HTR-8/SVneo (cell line): ENCODE results near the gene AFAP1.

Experiments used
- DNase-seq: peaks from one replicate; pipeline ENCODE4 v3.0.0; 2011; ENCODE audit warnings: low spot score, mixed read lengths; ENCODE audit not compliant: insufficient read length
- FAIRE-seq: peaks from 2 replicates; lab custom pipeline; 2011; peaks lifted over from hg19 to GRCh38; lab: Jason Lieb, UNC

The AFAP1 gene

DNA sequence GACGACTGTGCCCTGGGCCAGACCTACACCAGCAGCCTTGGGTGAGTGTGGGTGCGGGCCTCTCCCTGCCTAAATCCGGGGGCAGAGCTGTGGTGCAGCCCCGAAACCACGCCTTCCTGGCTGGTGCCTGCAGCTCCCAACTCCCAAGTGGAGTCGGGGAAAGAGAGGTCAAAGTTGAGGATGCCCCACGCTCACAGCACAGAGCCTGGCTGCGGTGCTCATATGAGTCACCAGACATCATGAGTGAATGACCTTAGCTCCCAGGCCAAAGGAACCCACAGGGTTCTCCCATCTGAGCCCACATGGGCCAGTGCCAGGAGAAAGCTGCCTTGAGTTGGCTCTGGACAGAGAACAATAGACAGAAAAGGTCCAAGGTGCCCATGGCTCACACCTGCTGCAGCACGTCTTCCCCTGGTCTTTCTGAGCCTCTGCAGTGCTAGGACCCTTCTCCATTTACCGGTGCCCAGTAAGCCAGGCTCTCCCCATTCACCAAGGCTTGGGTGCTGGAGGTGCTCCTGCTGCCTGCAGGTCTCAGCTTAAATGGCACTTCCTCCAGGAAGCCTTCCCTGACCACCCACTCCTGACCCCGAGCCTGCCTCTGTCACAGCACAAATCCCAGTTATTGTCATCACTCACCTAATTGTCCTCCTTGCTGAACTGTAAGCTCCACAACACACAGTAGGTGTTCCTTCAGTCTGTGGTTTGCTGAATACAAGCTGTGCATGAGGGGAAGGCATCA lies 224.2 kb downstream of the AFAP1 start:
- FAIRE-seq = no peak
- DNase-seq = no peak

DNA sequence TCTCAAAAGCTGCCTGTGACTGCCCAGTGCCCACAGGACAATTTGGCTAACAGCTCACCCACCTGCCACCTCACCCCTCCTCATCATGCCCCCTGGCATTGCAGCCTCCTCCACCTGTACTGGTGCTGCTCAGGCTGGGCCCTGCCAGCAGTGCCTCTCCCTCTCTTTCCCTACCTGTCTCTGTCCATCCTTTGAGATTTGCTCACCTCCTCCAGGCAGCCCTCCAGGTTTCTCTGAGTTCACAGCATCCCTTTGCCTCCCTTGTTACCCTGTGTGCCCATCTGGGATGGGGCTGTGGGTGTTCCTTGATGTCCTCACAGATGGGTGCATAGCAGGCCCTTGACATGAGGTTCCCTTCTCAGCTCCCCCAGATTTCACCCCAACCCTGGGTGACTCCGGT lies 224.9 kb downstream of the AFAP1 start:
- FAIRE-seq = no peak
- DNase-seq = no peak

DNA sequence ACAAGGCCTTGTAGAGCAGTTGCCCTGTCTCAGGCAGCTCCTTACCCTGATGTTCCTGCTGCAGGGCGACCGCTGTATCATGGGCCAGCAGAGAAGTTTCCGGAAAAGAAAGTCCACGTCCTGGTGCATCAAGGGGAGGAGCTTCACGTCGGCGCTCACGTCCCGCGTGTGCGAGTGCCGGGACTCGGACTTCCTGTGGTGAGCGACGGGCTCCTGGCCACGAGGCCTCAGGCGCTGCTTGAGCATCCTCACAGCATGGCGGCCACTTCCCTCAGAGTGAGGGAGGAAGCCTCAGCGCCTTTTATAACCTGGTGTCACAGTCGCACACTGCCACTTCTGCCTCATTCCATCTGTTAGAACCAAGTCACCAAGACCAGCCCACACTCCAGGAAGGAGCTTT lies 225.5 kb downstream of the AFAP1 start:
- FAIRE-seq (no peak), DNase-seq (no peak)

DNA sequence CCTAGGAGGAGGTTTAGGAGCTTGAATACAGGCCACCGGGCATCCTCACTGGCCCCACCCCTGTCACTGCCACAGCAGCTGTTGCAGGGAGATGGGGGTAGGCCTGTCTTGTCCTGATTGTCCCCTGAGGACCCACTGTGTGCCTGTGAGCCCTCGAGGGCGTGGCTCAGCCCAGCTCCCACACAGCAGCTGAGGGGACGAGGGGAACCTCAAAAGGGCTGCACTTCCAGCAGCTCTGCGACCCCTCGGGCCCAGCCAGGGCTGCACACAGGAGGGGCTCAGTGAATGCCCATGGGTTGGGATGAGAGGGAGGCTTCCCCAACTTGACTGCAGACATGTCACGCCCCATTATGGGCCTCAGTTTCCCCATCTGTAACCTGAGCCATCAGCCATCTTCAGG lies 225.9 kb downstream of the AFAP1 start:
- no peak for FAIRE-seq
- no peak for DNase-seq

DNA sequence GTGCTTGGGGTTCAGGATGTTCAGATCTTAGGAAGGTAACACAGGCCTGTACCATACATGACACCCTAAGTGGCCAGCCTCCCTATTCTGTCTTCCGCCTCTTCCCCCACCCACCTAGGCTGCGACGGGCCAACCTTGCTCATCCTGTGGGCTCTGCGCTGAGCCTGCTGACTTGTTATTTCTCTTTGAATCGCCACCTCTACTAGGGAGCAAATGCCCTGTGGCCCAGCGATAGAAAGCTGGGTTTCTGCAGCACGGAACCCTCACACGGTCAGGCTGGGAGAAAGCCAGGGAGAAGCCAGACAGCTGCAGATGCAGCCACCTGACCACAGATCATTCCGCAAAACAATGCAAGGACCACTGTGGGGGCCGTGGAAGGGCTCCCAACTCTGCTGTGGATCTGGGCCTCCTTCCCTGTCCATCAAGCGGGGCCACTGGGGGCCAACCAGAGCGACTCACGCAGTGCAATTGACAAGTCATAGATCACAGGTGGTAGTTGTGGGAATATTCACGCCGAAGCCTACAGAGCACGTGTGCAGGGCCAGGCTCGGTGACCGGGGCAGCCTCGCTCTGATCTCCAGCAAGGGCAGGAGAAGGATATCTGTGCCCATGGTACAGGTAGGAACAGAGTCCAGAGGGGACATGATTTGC lies 227.5 kb downstream of the AFAP1 start:
- FAIRE-seq (no peak), DNase-seq (no peak)

DNA sequence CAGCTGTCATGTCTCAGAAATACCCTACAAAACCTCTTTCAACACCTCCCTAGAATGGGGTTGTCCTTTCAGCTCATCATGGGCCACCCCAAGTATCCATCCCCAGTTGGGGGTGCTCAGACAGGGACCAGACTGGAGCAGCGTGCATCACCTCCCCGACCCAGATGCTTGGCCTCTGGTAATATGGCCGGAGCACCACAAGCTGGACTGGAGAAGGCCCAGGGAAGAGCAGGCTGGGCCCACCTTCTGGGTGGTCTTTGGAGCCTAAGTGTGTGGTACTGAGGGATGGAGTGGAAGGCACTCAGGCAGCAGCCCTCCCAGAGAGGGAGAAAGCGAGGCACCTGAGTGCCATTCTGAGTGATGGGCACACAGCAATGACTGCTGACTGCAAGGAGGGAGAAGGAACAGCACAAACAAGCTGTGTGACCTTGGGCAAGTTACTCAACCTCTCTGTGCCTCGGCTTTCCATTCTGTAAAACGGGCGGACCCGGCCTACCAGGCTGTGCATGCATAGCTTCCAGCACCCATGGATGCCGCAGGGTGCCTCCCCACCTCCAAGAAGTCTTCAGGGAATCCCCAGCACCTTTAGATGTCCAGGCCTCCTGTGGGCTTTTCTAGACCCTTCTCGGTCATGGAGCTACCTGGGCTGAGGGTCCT lies 228.2 kb downstream of the AFAP1 start:
- DNase-seq (no peak), FAIRE-seq (no peak)

DNA sequence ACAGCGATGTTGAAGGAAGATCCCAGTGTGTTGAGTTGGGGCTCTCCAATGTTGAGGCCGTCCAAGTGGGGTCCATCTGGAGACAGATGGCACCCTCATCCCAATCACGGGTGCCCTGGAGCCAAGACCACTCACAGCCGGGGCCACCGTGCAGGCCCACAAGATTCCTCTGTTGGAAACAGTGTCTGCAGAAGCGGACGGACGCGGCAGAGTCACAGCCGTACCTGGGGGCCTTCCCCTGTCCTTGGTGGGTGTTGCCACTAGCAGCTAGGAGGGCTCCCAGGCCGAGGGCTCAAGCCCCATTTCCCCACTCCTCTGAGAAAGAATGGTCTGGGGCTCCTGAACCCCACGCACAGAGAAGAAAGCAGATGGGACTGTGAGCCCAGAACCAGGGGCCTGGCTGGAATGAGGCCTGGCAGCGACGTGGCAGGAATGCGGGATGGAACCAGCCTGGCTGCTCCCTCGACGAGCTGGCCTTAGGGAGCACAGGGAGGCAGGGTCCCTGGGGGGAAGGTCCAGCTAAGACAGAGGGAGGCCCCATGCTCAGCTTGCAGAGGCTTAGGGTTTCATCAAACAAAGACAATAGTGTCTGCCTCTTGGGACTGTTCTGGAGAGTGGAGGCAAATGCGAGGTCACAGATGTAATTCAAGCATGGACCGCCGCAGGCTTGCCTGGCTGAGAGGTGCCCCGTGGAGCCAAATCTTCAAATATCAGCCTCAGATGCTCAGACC lies 228.9 kb downstream of the AFAP1 start:
- DNase-seq = no peak
- FAIRE-seq = no peak

DNA sequence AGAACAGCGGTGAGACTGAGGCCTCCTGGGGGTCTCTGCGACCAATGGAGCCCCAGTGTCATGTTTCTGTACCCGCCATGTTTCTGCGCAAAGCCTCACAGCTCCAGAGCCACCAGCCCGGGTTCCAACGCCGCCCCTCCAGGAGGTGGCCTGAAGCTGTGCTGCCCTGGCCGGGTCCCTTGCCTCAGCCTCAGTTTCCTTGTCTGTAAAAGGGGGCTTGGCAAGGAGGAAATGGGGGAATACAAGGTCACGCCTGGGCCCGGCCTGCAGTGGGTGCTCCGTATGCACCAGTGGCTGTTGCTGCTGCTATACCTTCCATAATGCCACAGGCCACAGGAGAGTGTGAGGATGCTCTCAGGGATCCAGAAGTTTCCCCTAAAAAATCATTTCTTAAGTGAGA lies 229.5 kb downstream of the AFAP1 start:
- no peak for FAIRE-seq
- DNase-seq = no peak

DNA sequence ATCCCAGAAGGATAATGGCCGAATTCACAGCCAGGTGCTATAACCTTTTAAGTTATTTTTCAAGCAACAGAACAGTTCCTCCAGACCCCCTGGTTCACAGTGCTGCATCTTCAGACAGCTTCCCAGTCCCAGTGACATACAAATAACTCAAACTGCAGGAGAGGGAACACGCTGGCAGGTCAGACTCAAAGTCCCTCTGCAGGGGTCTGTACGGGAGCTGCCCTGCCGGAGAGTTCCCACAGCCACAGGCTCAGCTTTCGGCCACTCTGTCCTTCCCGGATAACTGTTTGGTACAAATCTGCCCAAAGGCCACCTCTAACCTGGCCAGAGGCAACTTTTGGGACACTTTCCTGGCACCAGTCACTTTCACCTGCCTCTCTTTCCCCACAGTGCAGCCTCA lies 230.2 kb downstream of the AFAP1 start:
- DNase-seq (no peak), FAIRE-seq (no peak)

DNA sequence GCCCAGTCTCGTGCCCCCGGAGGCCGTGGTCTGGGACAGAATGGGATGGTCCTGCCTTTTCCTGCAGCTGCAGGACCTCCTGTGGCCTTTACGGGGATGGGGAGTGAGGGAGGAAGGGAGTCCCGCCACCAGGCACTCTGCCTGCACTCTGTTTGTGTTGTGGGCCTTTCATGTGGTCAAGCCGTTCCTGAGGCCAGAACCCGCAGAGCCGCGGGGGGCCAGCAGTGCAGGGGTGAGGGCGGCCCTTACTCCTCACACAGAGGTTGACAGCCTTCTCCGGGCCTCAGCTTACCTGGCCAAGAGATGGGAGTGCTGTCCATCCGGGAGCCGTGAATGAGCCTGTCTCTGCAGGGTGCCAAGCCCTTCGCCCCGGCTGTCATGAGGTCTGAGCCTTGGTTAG lies 230.7 kb downstream of the AFAP1 start:
- FAIRE-seq (no peak), DNase-seq (no peak)
